C1 segment of cervical spinal cord (tissue), 14 donors: ENCODE data around the gene ZNRF1.
"Not testable (repeated sequence)": the region's sequence is repeated elsewhere in the genome, so short reads cannot be mapped to it uniquely, and the experiment has no call there.

Experiments used
- DNase-seq, 14 donors: peaks; one replicate each; lab custom pipeline; 2025; lab: John Stamatoyannopoulos, UW

The ZNRF1 gene

DNA sequence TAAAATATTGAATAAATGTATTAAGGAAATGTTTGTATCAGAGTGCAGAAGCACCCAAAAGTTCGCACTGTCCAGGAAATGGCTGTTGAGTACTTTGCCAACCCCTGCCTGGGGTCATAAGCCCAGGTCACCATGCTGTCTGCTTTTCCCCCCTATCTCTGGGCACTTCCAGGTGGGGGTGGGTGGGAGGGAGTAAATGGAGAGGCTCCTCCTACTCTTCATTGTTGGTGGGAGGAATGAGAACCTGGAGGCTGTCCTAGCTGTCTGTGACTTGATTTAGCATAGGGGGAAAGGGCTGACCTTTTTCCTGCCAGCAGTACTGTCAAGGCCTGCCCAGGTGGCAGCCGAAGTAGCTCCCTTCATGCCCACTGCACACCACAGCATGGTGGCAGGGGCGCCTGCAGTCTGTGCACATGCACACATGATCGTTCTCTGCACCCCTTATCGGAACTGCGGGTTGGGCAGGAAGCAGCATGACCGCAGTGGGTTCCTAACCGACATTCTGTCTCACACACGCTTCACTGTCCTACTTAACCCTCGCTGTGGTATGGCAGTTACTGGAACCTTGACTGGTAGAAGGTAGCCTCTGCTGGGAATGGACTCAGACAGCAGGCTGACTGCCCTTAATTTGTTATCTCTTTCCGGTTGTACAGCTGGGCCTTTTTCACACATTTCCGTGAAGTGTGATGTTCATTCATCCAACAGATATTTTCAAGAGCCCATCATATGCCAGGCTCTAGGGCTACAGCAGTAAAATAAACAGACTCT, 76.3 kb downstream of the ZNRF1 start:
- peak in 1 of 14 donors; percentile 54 for DNase-seq

DNA sequence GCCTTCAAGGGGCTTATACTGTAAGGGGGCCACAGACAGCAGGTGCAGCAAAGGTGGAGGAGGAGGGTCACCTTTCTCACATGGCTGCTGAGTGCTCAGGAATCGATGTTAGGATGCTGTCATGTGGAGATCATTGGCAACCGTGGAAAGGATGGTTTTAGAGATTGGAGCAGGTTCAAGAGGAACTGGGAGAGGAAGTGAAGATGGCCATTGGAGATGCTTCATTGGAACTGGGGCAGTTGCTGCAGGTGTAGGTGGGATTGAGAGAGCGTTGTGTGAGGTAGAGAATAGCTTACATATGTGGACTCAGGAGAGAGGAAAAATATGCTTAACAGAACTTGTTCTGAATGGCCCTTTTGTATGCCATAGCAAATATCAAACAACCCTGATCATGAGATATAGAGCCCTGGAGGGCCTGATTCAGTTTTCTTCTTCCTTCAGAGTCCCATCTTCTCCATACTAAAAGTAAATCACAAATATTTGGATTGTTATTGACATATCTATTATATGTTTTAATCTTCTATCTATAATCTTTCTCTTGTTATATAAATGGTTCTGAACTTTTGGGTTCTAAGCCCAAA, 77.0 kb downstream of the ZNRF1 start:
- DNase-seq = peak in 1 of 14 donors; percentile 31

DNA sequence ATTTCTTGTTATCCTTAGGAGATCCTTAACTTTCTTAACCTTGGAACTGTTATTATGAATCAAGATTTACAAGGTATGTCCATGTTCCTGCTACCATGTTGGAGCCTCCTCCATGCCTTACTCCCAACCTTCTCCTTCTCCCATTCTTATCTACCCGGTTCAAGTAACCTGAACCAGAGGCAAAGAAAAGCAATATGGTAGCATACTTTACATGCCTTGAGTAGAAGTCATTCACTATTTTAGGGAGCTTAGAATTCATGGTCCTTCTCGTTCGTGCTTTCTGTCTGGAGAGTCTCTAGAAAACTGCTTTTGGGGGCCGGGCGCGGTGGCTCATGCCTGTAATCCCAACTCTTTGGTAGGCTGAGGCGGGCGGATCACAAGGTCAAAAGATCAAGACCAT, 80.1 kb downstream of the ZNRF1 start:
- DNase-seq = no peak

GRCh38 chr16:75079346-75079926, 80.6 kb downstream of the ZNRF1 start:
- no peak for DNase-seq

- DNase-seq = no peak
Measured at GRCh38 chr16:75080205-75081029, 81.6 kb downstream of the ZNRF1 start.

DNA sequence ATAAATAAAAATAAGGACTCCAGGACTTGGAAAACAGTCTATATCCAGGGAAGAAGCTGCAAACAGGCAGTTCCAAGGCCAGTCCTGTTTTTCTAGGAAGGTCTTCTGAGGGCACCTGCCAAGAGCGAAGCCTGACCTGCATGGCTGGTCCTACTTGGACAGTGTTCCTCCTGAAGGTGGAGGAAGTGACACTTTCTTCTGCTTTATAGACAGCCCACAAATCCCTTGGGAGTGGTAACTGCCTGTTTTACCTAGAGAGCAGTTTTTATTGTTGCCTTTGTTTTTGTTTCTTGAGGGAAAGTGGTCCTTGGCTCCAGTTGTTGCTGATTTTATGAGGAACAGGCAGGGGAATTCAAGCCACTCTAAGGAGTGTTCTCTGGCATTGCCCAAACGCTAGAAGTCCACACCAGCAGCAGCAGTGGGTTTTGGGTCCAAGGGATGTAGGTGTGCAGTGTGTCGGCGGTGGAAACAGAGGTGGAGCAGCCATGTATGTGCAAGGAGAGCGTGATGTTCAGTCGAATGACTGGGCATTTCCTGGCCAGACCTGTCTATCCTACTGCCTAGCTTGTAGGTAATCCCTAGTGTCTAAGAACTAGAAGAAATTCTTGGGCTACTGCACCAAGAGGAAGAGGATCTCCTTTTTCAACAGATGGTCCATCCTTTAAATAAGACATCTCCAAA, 82.5 kb downstream of the ZNRF1 start:
- DNase-seq = no peak

- no peak for DNase-seq
Measured at GRCh38 chr16:75083813-75084212, 85.0 kb downstream of the ZNRF1 start.

- DNase-seq = no peak
Measured at GRCh38 chr16:75085556-75085955, 86.7 kb downstream of the ZNRF1 start.

GRCh38 chr16:75086281-75086680, 87.5 kb downstream of the ZNRF1 start:
- DNase-seq = no peak

GRCh38 chr16:75086688-75087374, 88.0 kb downstream of the ZNRF1 start:
- DNase-seq = no peak

DNA sequence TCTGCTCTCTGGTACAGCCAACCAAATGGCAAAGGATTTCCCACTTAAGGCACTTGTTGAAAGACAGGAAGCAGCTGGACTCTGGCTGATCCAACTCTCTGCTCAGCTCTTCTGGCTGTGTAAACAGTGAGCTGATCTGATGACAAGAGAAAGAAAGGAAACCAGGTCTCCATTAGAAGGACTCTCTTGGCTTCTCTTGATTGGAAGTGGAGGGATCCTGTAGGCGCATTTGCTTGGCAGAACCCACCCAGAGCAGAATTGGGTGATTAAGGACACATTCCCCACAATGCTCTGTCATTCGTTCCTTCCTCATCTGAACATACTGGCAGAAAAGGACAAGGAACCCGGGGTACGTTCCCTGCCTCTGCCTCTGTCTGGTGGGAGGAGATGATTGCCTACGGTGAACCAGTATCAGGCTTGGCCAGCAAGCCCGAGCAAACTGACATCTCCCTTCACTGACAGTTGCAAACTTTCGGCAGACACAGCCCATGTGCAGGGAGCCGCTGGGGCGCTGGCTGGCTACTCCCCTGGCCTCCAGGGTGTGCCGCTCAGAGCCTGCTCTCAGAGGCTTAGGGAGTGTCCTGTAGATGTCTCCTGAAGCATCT, 88.7 kb downstream of the ZNRF1 start:
- DNase-seq = no peak

GRCh38 chr16:75088216-75088615, 89.4 kb downstream of the ZNRF1 start:
- DNase-seq = no peak

- DNase-seq = no peak
Measured at GRCh38 chr16:75088934-75089333, 90.1 kb downstream of the ZNRF1 start.

GRCh38 chr16:75089486-75090202, 90.8 kb downstream of the ZNRF1 start:
- no peak for DNase-seq

GRCh38 chr16:75090899-75091298, 92.1 kb downstream of the ZNRF1 start:
- DNase-seq = not testable (repeated sequence)

- not testable (repeated sequence) for DNase-seq
Measured at GRCh38 chr16:75091619-75092018, 92.8 kb downstream of the ZNRF1 start.

- no peak for DNase-seq
Measured at GRCh38 chr16:75092777-75093176, 94.0 kb downstream of the ZNRF1 start.

DNA sequence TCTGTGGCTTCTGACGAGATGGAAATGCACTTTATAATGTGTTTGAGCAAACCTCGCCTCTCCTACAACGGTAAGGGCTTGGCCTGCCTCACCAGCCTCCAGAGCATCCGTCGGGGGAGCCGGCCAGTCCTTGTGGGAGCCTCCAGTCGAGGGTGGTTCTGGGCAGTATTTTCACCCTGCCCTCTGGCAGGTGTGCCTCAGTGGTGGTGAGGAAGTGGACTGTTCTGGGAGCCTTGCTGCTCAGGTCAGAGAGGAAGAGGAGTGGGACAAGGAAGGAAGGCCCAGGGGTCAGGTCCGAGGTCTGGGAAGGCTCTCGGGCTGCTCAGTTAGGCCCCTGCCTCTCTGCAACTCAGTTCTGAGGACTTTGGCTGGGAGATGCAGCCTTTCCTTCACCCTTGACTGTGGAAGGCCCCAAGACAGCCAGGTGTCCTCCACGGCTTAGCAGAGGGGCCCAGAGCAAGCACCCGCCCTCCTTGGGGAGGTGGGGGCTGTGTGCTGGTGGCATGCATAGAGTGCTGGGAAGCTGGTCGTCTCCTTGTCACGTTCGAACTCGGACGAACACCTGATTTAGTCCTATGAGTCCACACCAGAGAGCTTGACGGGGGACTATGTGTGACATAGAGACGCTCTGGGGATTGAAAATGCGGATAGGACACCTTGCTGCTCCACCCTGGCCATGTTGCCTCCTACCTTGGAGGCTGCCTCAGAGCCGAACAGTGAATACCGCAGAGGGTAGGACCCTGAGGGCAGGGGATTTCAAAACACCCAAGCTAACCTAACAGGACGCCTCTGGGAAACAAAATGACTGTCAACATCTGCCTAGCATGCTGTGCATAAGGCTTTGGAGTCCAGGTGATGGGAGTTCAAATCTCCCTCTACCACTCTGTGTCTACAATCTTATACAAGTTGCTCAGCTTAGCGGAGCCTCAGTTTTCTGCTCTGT, 95.0 kb downstream of the ZNRF1 start:
- no peak for DNase-seq

DNA sequence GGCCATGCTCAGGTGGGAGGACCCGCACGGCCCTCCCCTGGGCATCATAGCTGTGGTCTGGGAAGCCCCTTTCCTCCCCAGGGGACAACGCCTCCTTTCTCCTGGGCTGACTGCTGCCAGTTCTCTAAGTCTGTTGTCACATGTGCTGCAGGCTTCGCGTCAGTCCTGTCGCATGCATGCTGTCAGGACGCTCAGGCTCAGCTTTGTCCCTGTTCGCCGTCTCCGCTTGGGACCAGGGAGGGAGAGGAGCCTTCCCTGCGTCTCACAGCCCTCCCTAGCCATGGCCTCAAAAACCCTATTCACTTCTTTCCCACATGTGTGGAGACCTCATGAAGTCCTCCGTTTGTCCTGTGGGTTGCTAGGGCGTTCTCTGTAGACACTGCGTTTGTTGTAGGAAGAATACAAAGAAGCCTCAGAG, 96.4 kb downstream of the ZNRF1 start:
- peak in 8 of 14 donors; percentile 9 to 51 (median 25) for DNase-seq
